ENCODE results near the gene C12orf60.

C12orf60 gene

DNA sequence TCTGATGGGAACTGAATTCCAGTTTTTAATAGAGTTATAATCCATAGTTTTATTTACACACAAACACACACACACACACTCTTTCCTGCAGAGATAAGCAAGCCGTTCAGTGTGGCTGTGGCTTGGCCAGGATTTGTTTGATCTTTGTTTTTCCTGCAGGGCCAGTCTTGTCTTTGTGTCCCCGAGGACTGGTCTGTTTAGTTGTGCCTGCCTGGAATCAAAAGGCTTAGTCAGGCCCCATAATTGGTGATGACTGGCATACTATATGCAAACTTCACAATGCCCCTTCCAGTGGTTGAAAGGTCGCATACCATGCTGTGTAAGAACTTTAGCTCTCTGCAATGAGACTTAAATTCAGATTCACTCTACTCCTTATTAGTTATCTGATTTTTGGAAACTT lies 26.2 kb upstream of the C12orf60 start:
- DNase-seq = no peak

- DNase-seq = no peak
Measured at GRCh38 chr12:14779834-14780233, 23.6 kb upstream of the C12orf60 start.

- no peak for DNase-seq
Measured at GRCh38 chr12:14780859-14781258, 22.6 kb upstream of the C12orf60 start.

- no peak for DNase-seq
Measured at GRCh38 chr12:14781563-14781962, 21.9 kb upstream of the C12orf60 start.

DNA sequence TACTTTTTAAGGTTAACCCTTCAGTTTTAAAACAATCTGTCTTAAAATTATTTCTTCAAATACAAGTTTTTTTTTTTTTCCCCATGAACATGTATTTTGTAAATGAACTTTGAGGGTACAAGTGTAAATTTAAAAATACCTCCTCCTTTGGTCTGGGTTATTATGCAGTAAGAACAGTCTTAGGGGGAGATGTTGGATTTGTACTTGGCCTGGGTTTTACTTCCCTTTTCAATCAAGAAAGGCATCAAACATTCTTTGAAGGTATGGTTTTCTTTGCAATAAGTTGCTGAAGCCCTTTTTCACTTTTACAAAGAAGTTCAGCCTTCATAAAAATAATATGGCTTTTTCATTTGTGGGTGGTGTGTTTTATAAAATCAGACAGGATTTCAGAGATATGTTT lies 20.7 kb upstream of the C12orf60 start:
- no peak for DNase-seq

DNA sequence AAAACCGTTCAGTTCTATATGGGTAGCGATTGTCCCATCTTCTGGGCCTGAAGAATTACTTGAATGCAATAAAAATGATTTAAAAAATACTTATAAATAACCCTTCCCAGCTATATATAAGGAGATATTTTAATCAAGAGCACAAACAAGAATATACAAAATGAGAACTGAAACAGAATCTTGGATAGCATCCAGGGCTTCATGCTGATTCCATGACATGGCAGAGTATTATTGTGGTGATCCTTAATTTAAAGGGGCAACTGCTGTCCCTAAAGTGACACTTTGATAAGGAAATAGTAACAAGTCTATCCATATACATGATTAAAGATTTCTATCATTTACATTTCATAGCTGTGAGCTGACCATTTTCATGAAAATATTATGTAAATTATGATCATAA lies 19.0 kb upstream of the C12orf60 start:
- no peak for DNase-seq

- no peak for DNase-seq
Measured at GRCh38 chr12:14785568-14785967, 17.9 kb upstream of the C12orf60 start.

- DNase-seq = no peak
Measured at GRCh38 chr12:14795028-14795448, 8.4 kb upstream of the C12orf60 start.

DNA sequence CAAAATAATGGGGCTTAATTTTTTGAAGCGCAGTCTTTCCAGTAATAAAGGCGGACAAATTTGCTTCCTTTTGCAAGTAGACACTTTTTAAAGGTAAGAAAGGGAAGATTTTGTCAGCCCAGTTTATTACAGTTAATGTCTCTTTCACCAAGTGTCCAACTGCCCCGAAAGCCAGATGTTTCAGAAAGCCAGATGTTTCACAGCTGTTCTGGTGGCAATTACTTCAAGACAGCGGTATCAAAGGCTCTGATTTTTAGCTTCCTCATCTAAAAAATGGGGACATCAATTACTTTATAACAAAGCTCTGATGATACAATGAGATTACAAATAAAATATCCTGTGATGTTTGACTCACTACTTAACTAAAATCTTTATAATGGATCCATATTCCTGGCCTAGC lies 1.2 kb upstream of the C12orf60 start:
- DNase-seq = no peak

GRCh38 chr12:14802721-14803010 lies 804 bp upstream of the C12orf60 start:
- no peak for DNase-seq

DNA sequence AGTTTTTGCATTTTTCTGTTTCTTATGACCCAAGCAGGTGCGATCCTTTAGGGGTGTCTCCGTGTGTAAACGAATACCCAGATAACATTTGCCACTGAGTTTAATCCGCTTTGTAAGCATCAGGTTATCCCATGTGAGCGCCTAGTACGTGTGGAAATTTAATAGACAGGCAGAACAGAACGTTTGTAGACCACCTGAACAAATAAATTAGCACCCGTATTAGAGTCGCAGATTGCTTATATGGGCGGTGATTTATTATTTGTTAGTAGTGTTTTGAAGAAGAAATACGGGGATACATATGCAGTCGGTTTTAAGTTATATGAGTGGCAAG lies 325 bp downstream of the C12orf60 start:
- DNase-seq = peak in 1 of 2 donors; percentile 72

DNA sequence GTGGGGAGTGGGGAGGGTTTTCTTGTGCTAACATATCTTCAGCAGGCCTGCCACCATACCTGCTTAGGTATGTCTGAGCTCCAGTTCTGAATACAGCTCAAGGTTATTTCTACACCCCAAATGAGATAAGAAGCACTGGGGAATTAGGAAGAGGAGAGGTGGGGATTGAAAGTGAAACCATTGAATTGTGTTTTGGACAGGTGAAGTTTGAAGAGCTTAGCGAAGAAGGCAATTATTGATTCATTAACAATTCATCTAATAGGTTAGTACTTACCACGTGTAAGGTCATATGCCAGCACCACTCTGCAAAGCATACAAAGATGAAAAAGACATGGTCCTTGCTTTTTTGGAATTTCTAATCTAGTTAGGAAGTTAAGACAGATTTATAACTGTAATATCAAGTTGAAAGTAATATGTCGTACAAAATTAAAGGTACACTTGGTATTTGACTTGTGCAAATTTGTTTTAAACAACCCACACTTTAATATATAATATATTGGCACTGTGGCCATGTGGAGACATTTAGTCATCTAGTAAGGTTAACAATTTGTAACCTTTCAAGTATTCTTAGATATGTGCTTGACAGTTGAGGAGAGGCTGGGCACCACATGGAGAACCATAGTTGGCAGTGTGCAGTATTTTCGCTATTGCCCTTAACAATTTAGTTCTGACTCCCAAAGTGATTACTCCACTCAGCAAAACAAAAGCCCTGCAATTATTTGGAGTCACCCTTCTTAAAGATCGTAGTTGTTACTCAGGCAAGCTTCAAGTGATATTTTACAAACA lies 6.9 kb downstream of the C12orf60 start:
- no peak for DNase-seq

- no peak for DNase-seq
Measured at GRCh38 chr12:14810953-14811483, 7.5 kb downstream of the C12orf60 start.

DNA sequence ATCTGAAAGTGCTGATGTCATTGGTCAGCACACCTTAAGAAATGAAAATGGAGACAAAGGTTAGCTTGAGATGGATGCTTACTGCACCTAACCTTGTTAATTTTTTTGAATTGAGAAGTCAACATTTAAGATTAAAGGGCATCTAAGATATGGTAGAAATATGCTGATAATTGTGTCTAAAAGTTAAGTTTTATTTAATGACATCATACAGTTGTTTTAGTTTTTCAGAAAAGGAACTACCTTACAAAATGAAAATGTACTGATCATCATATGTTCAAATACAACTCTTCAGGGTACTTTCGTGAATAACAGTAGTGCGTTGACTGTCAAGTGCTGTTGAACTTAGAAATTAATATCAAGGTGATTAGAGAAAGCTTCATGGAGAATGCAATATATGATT lies 8.0 kb downstream of the C12orf60 start:
- DNase-seq = no peak

DNA sequence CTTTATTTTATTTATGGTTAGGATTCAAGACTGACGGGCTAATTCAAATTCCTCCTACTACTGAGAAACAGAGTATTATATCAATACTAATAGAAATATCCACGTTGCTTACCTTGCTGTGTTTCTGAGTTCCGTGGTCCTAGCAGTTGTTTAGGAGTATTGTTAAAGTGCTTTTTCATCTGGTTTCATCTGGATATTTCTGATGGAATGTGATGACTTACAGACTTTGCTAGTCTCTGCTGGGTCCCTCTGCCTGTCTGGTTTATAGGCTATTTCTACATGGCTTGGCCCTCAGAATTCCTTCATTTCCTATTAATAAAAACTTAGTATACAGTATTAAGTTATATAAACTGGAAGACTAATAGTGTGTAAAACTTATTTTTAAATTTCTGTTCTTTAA lies 10.5 kb downstream of the C12orf60 start, which contains the start of gene SMCO3:
TSS of gene SMCO3 (minus strand) at position 169 of the 400 bp plus-strand sequence. CDS start 7,502 bp downstream, outside the sequence.
- no peak for DNase-seq

- no peak for DNase-seq
Measured at GRCh38 chr12:14824012-14824634, 20.7 kb downstream of the C12orf60 start.

DNA sequence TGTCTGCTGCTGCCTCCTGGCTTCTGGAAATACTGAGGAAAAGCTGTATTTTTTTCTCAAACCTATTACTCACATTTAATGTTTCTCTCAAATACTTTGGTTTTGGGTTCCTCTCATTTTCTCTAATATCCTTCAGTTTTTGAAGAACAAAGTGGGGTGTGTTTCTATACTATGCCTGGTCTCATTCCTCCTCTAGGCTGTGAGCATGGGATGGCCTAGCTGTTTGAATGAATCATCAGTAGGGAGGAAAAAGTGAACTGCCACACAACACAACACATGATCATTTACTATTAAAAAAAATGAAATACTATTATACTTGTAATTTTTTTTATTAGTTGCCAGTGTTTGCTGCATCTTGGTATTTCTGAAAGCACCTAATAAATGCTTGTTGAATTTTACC lies 21.8 kb downstream of the C12orf60 start:
- no peak for DNase-seq

DNA sequence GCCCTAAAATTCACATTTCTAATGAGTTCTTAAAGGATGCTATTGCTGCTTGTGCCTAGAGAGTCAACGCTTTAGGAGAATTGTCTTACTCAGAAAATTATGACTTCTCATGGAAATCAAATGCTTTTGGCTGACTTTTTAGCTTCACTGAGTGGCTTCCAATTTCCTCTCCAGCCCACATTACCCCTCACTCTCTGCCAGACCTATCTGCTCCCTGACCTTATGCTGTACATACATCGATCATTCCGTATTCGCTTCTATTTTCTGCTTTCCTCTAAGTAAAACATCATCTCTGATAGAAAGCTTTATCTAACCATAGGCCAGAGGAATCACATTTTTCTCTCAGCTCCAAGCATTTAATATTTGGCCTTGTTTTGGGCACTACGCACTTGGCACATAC lies 23.0 kb downstream of the C12orf60 start:
- DNase-seq = no peak

- DNase-seq = no peak
Measured at GRCh38 chr12:14827043-14827442, 23.6 kb downstream of the C12orf60 start.

GRCh38 chr12:14828892-14829291 lies 25.4 kb downstream of the C12orf60 start:
- DNase-seq = no peak

GRCh38 chr12:14833336-14833735 lies 29.9 kb downstream of the C12orf60 start:
- DNase-seq = no peak

- DNase-seq = no peak
Measured at GRCh38 chr12:14833952-14834351, 30.5 kb downstream of the C12orf60 start.

DNA sequence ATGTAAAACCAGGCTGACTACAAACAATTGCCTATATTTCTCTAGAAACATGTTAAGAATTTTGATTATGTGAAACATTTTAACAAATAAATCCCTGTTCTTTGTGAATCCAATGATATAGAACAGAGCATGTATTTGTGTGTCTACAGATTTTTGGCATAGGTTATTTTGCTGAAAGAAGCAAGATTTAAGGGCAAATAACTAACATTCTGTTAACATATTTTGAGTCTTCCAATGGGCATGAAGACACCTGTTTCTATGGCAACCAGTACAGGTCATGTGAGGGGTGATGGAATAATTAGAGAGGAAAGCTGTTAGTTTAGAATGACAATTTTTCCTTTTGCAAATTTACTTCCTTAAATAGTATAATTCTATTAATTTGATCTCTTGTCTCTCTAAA lies 31.0 kb downstream of the C12orf60 start:
- DNase-seq = no peak

- no peak for DNase-seq
Measured at GRCh38 chr12:14836336-14837210, 33.1 kb downstream of the C12orf60 start.
